ENCODE data around the gene DCLRE1C. TPM values are rescaled to one million over a fixed set of nuclear protein-coding genes. Genes with fewer than 3 reads are reported as not detected.

Gene DCLRE1C
- total and polyA plus RNA-seq, 2 of the 8 experiments (the other 6 are each of a cell fraction or from before 2014, with no cell fraction given), result 0.77 to 7.4 TPM

DNA sequence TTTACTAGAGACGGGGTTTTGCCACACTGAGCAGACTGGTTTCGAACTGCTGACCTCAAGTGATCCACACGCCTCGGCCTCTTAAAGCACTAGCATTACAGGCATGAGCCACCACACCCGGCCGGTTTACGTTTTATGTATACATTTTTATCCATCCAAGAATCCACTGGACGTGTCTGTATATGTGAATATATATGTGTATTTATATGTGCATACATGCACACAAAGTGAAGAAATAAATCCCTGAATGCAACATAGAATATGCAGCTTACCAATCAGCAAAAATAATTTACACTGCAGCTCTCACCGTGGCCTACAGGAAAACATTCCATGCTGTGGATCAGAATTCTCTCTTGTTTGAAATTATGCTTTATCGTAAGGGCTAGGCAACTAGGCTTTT lies 23.3 kb downstream of the DCLRE1C start:
- Histone ChIP-seq H3K56ac (replicated peaks; ENCODE audit: insufficient read length, low read depth, low read length) (no peak overlapping the region), H3K27me3 (replicated peaks in 1 of 4; ENCODE audit: control insufficient read depth in 3 of 4, extremely low read depth in 1 of 4, insufficient read depth in 3 of 4, low read length in 3 of 4) (no peaks in the 10 kb centered on the region), H3K4me2 (ENCODE audit: insufficient read depth in 1 of 2, low read depth in 2 of 2, low read length in 2 of 2) (no peak overlapping the region), H3K79me2 (ENCODE audit: control insufficient read depth in 1 of 2, insufficient read depth in 2 of 2, low read length in 2 of 2) (no peaks in the 10 kb centered on the region), H3K23ac (ENCODE audit: insufficient read length) (no peak overlapping the region), H2BK20ac (ENCODE audit: low read length) (no peak overlapping the region), H4K20me1 (replicated peaks in 1 of 2; ENCODE audit: control insufficient read depth in 1 of 2, insufficient read depth in 2 of 2, low read length in 2 of 2) (no peaks in the 10 kb centered on the region), H3K4me3 (ENCODE audit: extremely low read depth in 1 of 4, insufficient read depth in 2 of 4, low read depth in 3 of 4, low read length in 4 of 4) (no peak overlapping the region), H4K5ac (ENCODE audit: insufficient read length, low read depth, low read length) (no peak overlapping the region), H2BK120ac (replicated peaks; ENCODE audit: low read depth, low read length) (no peak overlapping the region), H3K79me1 (ENCODE audit: low read depth, low read length) (no peaks in the 10 kb centered on the region), H2AFZ (ENCODE audit: low read length) (no peak overlapping the region), H3K4ac (replicated peaks; ENCODE audit: insufficient read length, low read depth, low read length) (no peak overlapping the region), H3K18ac (ENCODE audit: extremely low read depth, low read length) (no peak overlapping the region), H3K9me3 (ENCODE audit: insufficient read depth in 2 of 2, low read depth in 1 of 2, low read length in 1 of 2) (no peaks in the 10 kb centered on the region), H3K36me3 (ENCODE audit: control insufficient read depth in 2 of 4, insufficient read depth in 4 of 4, low read length in 3 of 4) (peaks cover 0 to 27% (median 9%) of the 10 kb centered on the region in 4 experiments; a peak in 6 of 8 replicates), H2BK15ac (ENCODE audit: low read length) (no peak overlapping the region), H2AK5ac (ENCODE audit: low read depth, low read length) (no peak overlapping the region), H3K14ac (ENCODE audit: insufficient read length) (no peak overlapping the region), H4K8ac (ENCODE audit: extremely low read depth, insufficient read depth, low read length) (no peak overlapping the region), H2BK12ac (ENCODE audit: low read depth, low read length) (no peak overlapping the region), H3K9ac (replicated peaks in 1 of 4; ENCODE audit: extremely low read depth in 1 of 4, low read depth in 3 of 4, low read length in 3 of 4) (no peak overlapping the region), H4K91ac (replicated peaks; ENCODE audit: insufficient read length, low read length) (no peak overlapping the region), H3K23me2 (ENCODE audit: low read depth, low read length) (no peaks in the 10 kb centered on the region), H3K4me1 (replicated peaks in 1 of 4; ENCODE audit: control insufficient read depth in 3 of 4, insufficient read depth in 4 of 4, low read length in 3 of 4) (no peaks in the 10 kb centered on the region), H3K27ac (ENCODE audit: low read depth, low read length) (no peak overlapping the region), H2BK5ac (ENCODE audit: low read depth, low read length) (no peak overlapping the region)
- WGBS, 2 experiments (ENCODE audit: extremely low coverage in 1 of 2, insufficient coverage in 1 of 2, insufficient read length in 1 of 2, insufficient replicate concordance in 2 of 2, low coverage in 1 of 2, low lambda C conversion rate in 2 of 2, missing lambda C conversion rate in 1 of 2), result 90% methylated on average over 10 of the region's 10 CpGs; no CpG with 5 or more reads in 1 of the 2 experiments
- POLR2A ChIA-PET (ENCODE audit: partially characterized antibody), result no interaction called here
- CTCF ChIA-PET (ENCODE audit: partially characterized antibody), result no interaction called here
- no peak for DNase-seq (ENCODE audit: low read depth in 1 of 2, low spot score in 2 of 2)
- FAIRE-seq, result no peak
- TF ChIP-seq SAP30 (IDR thresholded peaks at IDR 0.05; ENCODE audit: insufficient read depth, insufficient replicate concordance, low read length), result no peak
- no peak for TF ChIP-seq KDM1A (IDR thresholded peaks at IDR 0.05; ENCODE audit: borderline replicate concordance, low read length)
- TF ChIP-seq, protein P1, sequence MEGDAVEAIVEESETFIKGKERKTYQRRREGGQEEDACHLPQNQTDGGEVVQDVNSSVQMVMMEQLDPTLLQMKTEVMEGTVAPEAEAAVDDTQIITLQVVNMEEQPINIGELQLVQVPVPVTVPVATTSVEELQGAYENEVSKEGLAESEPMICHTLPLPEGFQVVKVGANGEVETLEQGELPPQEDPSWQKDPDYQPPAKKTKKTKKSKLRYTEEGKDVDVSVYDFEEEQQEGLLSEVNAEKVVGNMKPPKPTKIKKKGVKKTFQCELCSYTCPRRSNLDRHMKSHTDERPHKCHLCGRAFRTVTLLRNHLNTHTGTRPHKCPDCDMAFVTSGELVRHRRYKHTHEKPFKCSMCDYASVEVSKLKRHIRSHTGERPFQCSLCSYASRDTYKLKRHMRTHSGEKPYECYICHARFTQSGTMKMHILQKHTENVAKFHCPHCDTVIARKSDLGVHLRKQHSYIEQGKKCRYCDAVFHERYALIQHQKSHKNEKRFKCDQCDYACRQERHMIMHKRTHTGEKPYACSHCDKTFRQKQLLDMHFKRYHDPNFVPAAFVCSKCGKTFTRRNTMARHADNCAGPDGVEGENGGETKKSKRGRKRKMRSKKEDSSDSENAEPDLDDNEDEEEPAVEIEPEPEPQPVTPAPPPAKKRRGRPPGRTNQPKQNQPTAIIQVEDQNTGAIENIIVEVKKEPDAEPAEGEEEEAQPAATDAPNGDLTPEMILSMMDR (IDR thresholded peaks at IDR 0.05; ENCODE audit: control extremely low read depth in 1 of 3, insufficient read depth in 1 of 3, low read depth in 1 of 3, low read length in 3 of 3), result no peak
- no peak for TF ChIP-seq CBX5 (IDR thresholded peaks at IDR 0.05; ENCODE audit: low read depth, low read length)
- no peak for TF ChIP-seq SUZ12 (IDR thresholded peaks at IDR 0.05; ENCODE audit: low read length)
- TF ChIP-seq RAD21 (IDR thresholded peaks at IDR 0.05 in 1 of 2, conservative IDR thresholded peaks at IDR 0.05 in 1 of 2; ENCODE audit: low read depth in 2 of 2, low read length in 2 of 2), result no peak
- no peak for TF ChIP-seq KDM5A (IDR thresholded peaks at IDR 0.05; ENCODE audit: low read length)
- TF ChIP-seq CTBP2 (IDR thresholded peaks at IDR 0.05; ENCODE audit: borderline replicate concordance, insufficient read depth, insufficient read length, low read length), result no peak
- no peak for TF ChIP-seq SP4 (IDR thresholded peaks at IDR 0.05; ENCODE audit: low read length)
- TF ChIP-seq BRCA1 (IDR thresholded peaks at IDR 0.05; ENCODE audit: low read depth, low read length), result no peak
- TF ChIP-seq POU5F1 (IDR thresholded peaks at IDR 0.05; ENCODE audit: low read depth, low read length), result no peak
- TF ChIP-seq POLR2A (IDR thresholded peaks at IDR 0.05; ENCODE audit: control extremely low read depth in 1 of 2, low read depth in 2 of 2, low read length in 2 of 2), result no peak

Data from H1 (cell line).